Loucy (cell line): Measurements from ENCODE around the gene MOSMO.
"Not testable (repeated sequence)": the region's sequence is repeated elsewhere in the genome, so short reads cannot be mapped to it uniquely, and the experiment has no call there.

Source experiments
- H2AFZ ChIP-seq: fragments of 200-600 bp; sonication (generic); 2 replicates; pipeline ENCODE4 v1.6.0; 2016; ENCODE audit warnings: antibody characterized with exemption, mild to moderate bottlenecking, low read length, moderate library complexity
- H3F3A ChIP-seq: fragments of 200-600 bp; 2 replicates; pipeline ENCODE4 v1.6.0; 2016; ENCODE audit warnings: antibody characterized with exemption, low read depth, mild to moderate bottlenecking
- H3K27me3 ChIP-seq: fragments of 200-600 bp; sonication (generic); 2 replicates; pipeline ENCODE4 v1.6.1; 2014; ENCODE audit warnings: low read length, mild to moderate bottlenecking; ENCODE audit not compliant: insufficient read depth, poor library complexity, severe bottlenecking
- H3K36me3 ChIP-seq: fragments of 200-600 bp; sonication (generic); 2 replicates; pipeline ENCODE4 v1.6.1; 2016; ENCODE audit warnings: low read length; ENCODE audit not compliant: insufficient read depth
- H3K4me1 ChIP-seq: fragments of 200-600 bp; sonication (generic); 2 replicates; pipeline ENCODE4 v1.5.1; 2014; ENCODE audit warnings: low read length, mild to moderate bottlenecking; ENCODE audit not compliant: insufficient read depth, poor library complexity, severe bottlenecking
- H3K4me2 ChIP-seq: fragments of 200-600 bp; sonication (generic); 2 replicates; pipeline ENCODE4 v1.6.0; 2014; ENCODE audit warnings: antibody characterized with exemption, low read length, low read depth, mild to moderate bottlenecking; ENCODE audit not compliant: poor library complexity, severe bottlenecking
- H3K4me3 ChIP-seq: fragments of 200-600 bp; sonication (generic); 2 replicates; pipeline ENCODE4 v1.5.1; 2014; ENCODE audit warnings: low read length, mild to moderate bottlenecking, mixed read lengths; ENCODE audit not compliant: poor library complexity, severe bottlenecking
- H3K79me2 ChIP-seq: fragments of 200-600 bp; sonication (generic); 2 replicates; pipeline ENCODE4 v1.6.1; 2014; ENCODE audit warnings: low read length; ENCODE audit not compliant: insufficient read depth
- H3K9ac ChIP-seq: fragments of 200-600 bp; sonication (generic); 2 replicates; pipeline ENCODE4 v1.6.0; 2014; ENCODE audit warnings: mild to moderate bottlenecking, low read depth, low read length, moderate library complexity; ENCODE audit not compliant: poor library complexity, severe bottlenecking
- H3K9me2 ChIP-seq: fragments of 200-600 bp; sonication (generic); replicated peaks from 2 replicates; pipeline ENCODE4 v1.6.1; 2016; ENCODE audit warnings: low read depth, low read length, mixed read lengths
- H3K9me3 ChIP-seq: fragments of 200-600 bp; sonication (generic); 2 replicates; pipeline ENCODE4 v1.6.1; 2014; ENCODE audit warnings: mild to moderate bottlenecking, antibody characterized with exemption, low read length, low read depth; ENCODE audit not compliant: insufficient read depth
- H4K20me1 ChIP-seq: fragments of 200-600 bp; sonication (generic); 2 replicates; pipeline ENCODE4 v1.6.0; 2014; ENCODE audit warnings: antibody characterized with exemption, low read length, mild to moderate bottlenecking; ENCODE audit not compliant: insufficient read depth, poor library complexity, severe bottlenecking
- EZH2phosphoT487 ChIP-seq: fragments of 200-600 bp; IDR thresholded peaks from 2 replicates; pipeline ENCODE4 v1.6.1; 2018; ENCODE audit warnings: antibody characterized with exemption, mild to moderate bottlenecking, moderate library complexity, borderline replicate concordance
- TF ChIP-seq, protein P1 (sequence below): fragments of 200-600 bp; sonication (generic); conservative IDR thresholded peaks from 2 replicates; pipeline ENCODE4 v1.5.1; 2014; ENCODE audit warnings: mild to moderate bottlenecking, antibody characterized with exemption, low read length

MOSMO gene

DNA sequence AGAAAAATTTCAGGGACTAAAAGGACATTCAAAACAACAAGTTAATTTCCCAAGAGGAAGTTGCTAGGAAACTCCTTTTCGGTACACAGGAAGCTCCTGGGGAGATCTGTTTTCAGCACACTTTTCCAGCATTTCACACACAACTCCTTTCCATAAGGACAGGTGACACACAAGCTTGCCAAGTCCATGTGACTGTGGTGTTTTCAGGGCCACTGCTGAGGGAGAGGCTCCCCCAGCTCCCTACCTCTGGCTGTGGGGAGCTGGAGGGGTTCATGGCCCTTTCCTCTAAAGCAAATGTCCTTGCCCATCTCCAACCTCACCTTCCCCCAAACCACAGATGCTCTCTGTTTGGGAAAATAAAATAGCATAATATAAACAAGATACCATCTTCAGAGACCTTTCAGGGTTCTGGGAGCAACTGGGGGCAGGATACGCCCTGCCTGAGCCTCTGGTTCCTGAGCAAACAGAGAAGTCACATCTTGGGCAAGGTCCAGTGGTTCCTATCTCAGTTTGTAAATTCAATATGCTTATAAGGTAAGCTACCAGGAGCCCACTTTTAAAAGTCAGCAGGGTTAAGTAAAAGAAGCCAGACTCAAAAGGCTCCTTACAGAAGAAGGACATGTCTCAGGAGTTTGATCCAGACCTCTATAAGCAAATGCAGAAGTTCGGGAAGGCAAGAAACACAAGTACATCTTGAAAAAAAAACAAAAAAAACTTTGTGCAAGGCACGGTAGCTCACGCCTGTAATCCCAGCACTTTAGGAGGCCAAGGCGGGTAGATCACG lies 10.0 kb upstream of the MOSMO start:
- Histone ChIP-seq H3F3A (no peaks in the 10 kb centered on the region), H4K20me1 (no peaks in the 10 kb centered on the region), H3K79me2 (no peaks in the 10 kb centered on the region), H3K9me2 (no peaks in the 10 kb centered on the region), H3K36me3 (no peaks in the 10 kb centered on the region), H3K27me3 (no peaks in the 10 kb centered on the region), H3K9me3 (no peaks in the 10 kb centered on the region), H3K4me1 (peaks cover 2% of the 10 kb centered on the region), H3K4me3 (no peak overlapping the region), H3K9ac (no peak overlapping the region), H3K4me2 (no peak overlapping the region), H2AFZ (no peak overlapping the region)
- TF ChIP-seq, protein P1, sequence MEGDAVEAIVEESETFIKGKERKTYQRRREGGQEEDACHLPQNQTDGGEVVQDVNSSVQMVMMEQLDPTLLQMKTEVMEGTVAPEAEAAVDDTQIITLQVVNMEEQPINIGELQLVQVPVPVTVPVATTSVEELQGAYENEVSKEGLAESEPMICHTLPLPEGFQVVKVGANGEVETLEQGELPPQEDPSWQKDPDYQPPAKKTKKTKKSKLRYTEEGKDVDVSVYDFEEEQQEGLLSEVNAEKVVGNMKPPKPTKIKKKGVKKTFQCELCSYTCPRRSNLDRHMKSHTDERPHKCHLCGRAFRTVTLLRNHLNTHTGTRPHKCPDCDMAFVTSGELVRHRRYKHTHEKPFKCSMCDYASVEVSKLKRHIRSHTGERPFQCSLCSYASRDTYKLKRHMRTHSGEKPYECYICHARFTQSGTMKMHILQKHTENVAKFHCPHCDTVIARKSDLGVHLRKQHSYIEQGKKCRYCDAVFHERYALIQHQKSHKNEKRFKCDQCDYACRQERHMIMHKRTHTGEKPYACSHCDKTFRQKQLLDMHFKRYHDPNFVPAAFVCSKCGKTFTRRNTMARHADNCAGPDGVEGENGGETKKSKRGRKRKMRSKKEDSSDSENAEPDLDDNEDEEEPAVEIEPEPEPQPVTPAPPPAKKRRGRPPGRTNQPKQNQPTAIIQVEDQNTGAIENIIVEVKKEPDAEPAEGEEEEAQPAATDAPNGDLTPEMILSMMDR = no peak
- no peak for TF ChIP-seq EZH2phosphoT487

DNA sequence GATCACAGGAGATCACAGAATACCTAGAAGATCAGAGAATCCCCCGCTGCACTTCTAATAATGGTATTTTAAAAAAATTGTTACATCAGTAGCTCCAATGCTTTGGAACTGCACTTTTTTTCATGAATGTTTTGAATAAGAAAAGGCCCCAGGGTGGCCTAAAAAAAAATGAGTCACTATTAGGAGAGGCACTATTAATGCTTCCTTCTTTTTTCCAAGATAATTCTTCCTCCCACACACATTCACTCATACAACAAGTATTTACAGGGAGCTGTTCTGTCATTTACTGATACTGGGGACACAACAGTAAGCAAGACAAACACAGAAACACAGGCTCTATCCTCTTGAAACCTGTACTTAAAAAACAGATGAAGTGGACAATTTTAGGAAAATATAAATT lies 6.3 kb upstream of the MOSMO start:
- Histone ChIP-seq H3K9me2 (no peaks in the 10 kb centered on the region), H3K9ac (peak overlapping the region; percentile 15), H3K4me3 (no peak overlapping the region), H3K79me2 (no peaks in the 10 kb centered on the region), H3K4me1 (peaks cover 2% of the 10 kb centered on the region), H4K20me1 (no peaks in the 10 kb centered on the region), H3K36me3 (no peaks in the 10 kb centered on the region), H3F3A (no peaks in the 10 kb centered on the region), H3K4me2 (no peak overlapping the region), H3K9me3 (no peaks in the 10 kb centered on the region), H2AFZ (peak overlapping the region; percentile 80), H3K27me3 (no peaks in the 10 kb centered on the region)
- TF ChIP-seq, protein P1 = no peak
- no peak for TF ChIP-seq EZH2phosphoT487

DNA sequence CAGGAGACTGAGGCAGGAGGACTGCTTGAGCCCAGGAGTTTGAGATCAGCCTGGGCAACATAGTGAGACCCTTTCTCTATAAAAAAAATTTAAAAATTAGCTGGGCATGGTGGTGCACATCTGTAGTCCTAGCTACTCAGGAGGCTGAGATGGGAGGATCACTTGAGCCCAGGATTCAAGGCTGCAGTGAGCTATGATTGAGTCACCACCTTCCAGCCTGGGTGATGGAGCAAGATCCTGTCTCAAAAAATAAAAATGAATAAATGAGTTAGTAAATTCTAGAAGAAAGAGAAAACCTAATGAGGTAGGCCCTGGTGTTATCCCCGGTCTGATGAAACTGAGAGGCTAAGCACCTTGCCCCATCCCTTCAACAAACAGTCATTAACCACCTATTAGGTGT lies 5.9 kb upstream of the MOSMO start:
- H3K9ac ChIP-seq, H3K9me2 ChIP-seq, H3K4me3 ChIP-seq, H3K79me2 ChIP-seq, H2AFZ ChIP-seq, H3F3A ChIP-seq, H3K9me3 ChIP-seq, H3K36me3 ChIP-seq, H3K27me3 ChIP-seq, H3K4me1 ChIP-seq, H3K4me2 ChIP-seq, H4K20me1 ChIP-seq: not testable (repeated sequence)

DNA sequence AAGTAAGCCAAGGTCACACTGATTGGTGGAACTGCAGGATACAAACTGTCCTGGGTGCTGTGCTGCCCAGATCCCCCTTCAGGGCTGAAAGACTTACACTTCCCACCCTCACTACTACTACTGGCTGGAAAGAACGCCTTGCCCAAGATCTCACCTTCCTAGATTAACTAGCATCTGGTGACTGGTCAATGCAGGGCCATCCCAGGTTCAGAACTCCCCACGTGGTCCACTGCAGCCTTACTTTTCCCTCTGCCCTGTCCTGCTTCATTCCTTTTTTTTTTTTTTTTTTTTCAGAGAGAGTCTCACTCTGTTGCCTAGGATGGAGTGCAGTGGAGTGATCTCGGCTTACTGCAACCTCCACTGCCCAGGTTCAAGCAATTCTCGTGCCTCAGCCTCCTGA lies 4.7 kb upstream of the MOSMO start:
- no peak for TF ChIP-seq EZH2phosphoT487
- TF ChIP-seq, protein P1 = no peak
- Histone ChIP-seq H3K9ac (no peak overlapping the region), H3K9me3 (no peaks in the 10 kb centered on the region), H3K36me3 (no peaks in the 10 kb centered on the region), H2AFZ (no peak overlapping the region), H3K4me1 (peaks cover 7% of the 10 kb centered on the region), H4K20me1 (no peaks in the 10 kb centered on the region), H3K79me2 (peaks cover under 1% of the 10 kb centered on the region; the same call in 1 of the 2 replicates), H3K9me2 (no peaks in the 10 kb centered on the region), H3F3A (no peaks in the 10 kb centered on the region), H3K27me3 (no peaks in the 10 kb centered on the region), H3K4me2 (no peak overlapping the region), H3K4me3 (no peak overlapping the region)
